Natural killer cell treated with Interleukin-12 subunit alpha and Interleukin-12 subunit beta and Interleukin-15 and Interleukin-18, amount 100 ng/mL, for 72 hours (primary cell): ENCODE data around the gene AGAP1. TPM values are rescaled to one million over a fixed set of nuclear protein-coding genes. Genes with fewer than 3 reads are reported as not detected.
A peak's percentile ranks its signal among the peaks of the same experiment; 100 is the strongest.

ENCODE experiments used
- ATAC-seq, 2 donors: fragments of 150-1000 bp; cut with Tn5 transposase in 1 of 2; sonication (Bioruptor Pico), chemical (Tn5 transposase) in 1 of 2; 2 replicates each; pipeline ENCODE4 v1.10.0; 2021
- DNase-seq: peaks from one replicate; pipeline ENCODE4 v3.0.0; 2022; ENCODE audit warnings: low spot score
- H3K27ac Mint-ChIP-seq, 2 donors: 1 replicate in 1 of 2; 2 replicates in 1 of 2; pipeline ENCODE4 v1.8.0; 2022; ENCODE audit warnings: mixed read lengths in 2 of 2, mild to moderate bottlenecking in 1 of 2, moderate library complexity in 1 of 2
- H3K27me3 Mint-ChIP-seq, 2 donors: 1 replicate in 1 of 2; 2 replicates in 1 of 2; pipeline ENCODE4 v1.8.0; 2022; ENCODE audit warnings: mixed read lengths in 2 of 2
- H3K36me3 Mint-ChIP-seq: one replicate; pipeline ENCODE4 v1.8.0; 2022; ENCODE audit warnings: mixed read lengths
- H3K4me1 Mint-ChIP-seq, 2 donors: 1 replicate in 1 of 2; 2 replicates in 1 of 2; pipeline ENCODE4 v1.8.0; 2022; ENCODE audit warnings: low read depth in 2 of 2, mixed read lengths in 2 of 2, mild to moderate bottlenecking in 1 of 2
- H3K4me3 Mint-ChIP-seq: one replicate; pipeline ENCODE4 v1.8.0; 2022; ENCODE audit warnings: mixed read lengths
- H3K9me3 Mint-ChIP-seq: 2 replicates; pipeline ENCODE4 v1.8.0; 2022; ENCODE audit warnings: mixed read lengths
- total RNA-seq, 2 donors: library from RNA; stranded (reverse); gene quantifications; one replicate each; pipeline ENCODE4 v1.2.3, GENCODE V29; 2022

AGAP1 gene
- total RNA-seq, 2 donors from 2014 or later = 5.2 to 7.4 TPM

- Mint-ChIP-seq H3K4me3 (no peak overlapping the region), H3K4me1 (peaks cover 0 to 5% of the 10 kb centered on the region in 2 donors), H3K9me3 (no peaks in the 10 kb centered on the region), H3K27me3 (no peaks in the 10 kb centered on the region), H3K36me3 (no peaks in the 10 kb centered on the region), H3K27ac (no peak overlapping the region)
- ATAC-seq (no peak), DNase-seq (no peak)
Observed at GRCh38 chr2:236075802-236076201, 582.0 kb downstream of the AGAP1 start.

GRCh38 chr2:236078297-236079255, 584.7 kb downstream of the AGAP1 start:
- Mint-ChIP-seq H3K36me3 (no peaks in the 10 kb centered on the region), H3K9me3 (no peaks in the 10 kb centered on the region)
- ATAC-seq = peak; percentile 11 to 22

GRCh38 chr2:236080412-236080811, 586.6 kb downstream of the AGAP1 start:
- peaks cover 0 to 3% of the 10 kb centered on the region in 2 donors for H3K4me1 Mint-ChIP-seq
- H3K27ac Mint-ChIP-seq = no peak overlapping the region
- no peaks in the 10 kb centered on the region for H3K27me3 Mint-ChIP-seq
- H3K36me3 Mint-ChIP-seq = no peaks in the 10 kb centered on the region
- H3K9me3 Mint-ChIP-seq = no peaks in the 10 kb centered on the region
- no peak for DNase-seq
- ATAC-seq = no peak
- no peak overlapping the region for H3K4me3 Mint-ChIP-seq

More at GRCh38 chr2:236078297-236079255, 584.7 kb downstream of the AGAP1 start:
- H3K27me3 Mint-ChIP-seq = no peaks in the 10 kb centered on the region
- DNase-seq = no peak
- peaks cover 0 to 3% of the 10 kb centered on the region in 2 donors for H3K4me1 Mint-ChIP-seq
- no peak overlapping the region for H3K27ac Mint-ChIP-seq
- H3K4me3 Mint-ChIP-seq = no peak overlapping the region

DNA sequence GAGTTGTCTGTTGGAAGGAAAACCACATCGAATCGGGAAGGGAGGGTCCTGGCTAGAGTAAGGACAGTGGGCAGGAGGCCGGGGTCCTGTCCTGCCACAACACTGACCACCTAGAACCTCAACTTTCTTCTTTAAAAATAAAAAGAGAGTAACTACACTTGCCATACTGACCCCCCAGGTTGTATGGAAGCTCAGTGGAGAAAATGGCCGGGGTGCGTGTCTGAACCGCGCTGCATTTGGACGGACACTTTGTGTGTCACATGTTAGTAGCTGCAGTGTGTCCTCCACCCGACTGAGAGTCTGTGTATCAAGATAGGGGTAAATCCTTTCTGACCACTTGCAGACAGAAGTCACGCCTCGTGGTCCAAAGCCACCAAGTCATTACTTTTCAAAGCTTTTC, 587.3 kb downstream of the AGAP1 start:
- no peak for DNase-seq
- Mint-ChIP-seq H3K36me3 (no peaks in the 10 kb centered on the region), H3K4me3 (no peak overlapping the region), H3K4me1 (peaks cover 0 to 6% of the 10 kb centered on the region in 2 donors), H3K9me3 (no peaks in the 10 kb centered on the region), H3K27me3 (no peaks in the 10 kb centered on the region), H3K27ac (no peak overlapping the region)
- ATAC-seq = no peak

DNA sequence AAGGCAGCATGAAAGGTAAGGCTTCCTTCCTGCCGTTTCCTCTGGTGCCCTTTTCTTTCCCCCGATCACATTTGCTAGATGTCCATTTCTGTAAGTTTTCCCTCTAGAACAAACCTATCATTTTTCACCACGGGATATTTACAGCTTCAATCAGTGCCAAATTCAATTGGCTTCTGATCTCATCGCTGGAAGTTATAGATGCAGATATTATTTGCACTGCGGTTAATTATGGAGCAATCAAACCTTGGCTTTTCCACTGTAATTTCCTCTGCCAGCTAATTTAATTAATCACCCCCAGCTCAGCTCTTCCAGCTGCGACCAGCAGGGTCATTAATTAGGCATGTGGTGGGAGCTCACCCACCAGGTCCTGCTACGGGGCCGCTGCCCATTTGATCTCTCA, 588.2 kb downstream of the AGAP1 start:
- ATAC-seq (no peak), DNase-seq (no peak)
- Mint-ChIP-seq H3K27me3 (no peaks in the 10 kb centered on the region), H3K4me3 (no peak overlapping the region), H3K4me1 (peaks cover 0 to 6% of the 10 kb centered on the region in 2 donors), H3K9me3 (no peaks in the 10 kb centered on the region), H3K36me3 (no peaks in the 10 kb centered on the region), H3K27ac (no peak overlapping the region)

- peaks cover 0 to 3% of the 10 kb centered on the region in 2 donors for H3K4me1 Mint-ChIP-seq
- no peaks in the 10 kb centered on the region for H3K27me3 Mint-ChIP-seq
- H3K9me3 Mint-ChIP-seq = no peaks in the 10 kb centered on the region
- ATAC-seq (no peak), DNase-seq (no peak)
- H3K36me3 Mint-ChIP-seq = no peaks in the 10 kb centered on the region
- H3K4me3 Mint-ChIP-seq = no peak overlapping the region
- H3K27ac Mint-ChIP-seq = no peak overlapping the region
Observed at GRCh38 chr2:236083934-236084333, 590.1 kb downstream of the AGAP1 start.

- Mint-ChIP-seq H3K4me1 (peaks cover 0 to 3% of the 10 kb centered on the region in 2 donors), H3K36me3 (no peaks in the 10 kb centered on the region), H3K4me3 (no peak overlapping the region), H3K27ac (no peak overlapping the region), H3K27me3 (no peaks in the 10 kb centered on the region), H3K9me3 (no peaks in the 10 kb centered on the region)
- DNase-seq (no peak), ATAC-seq (no peak)
Observed at GRCh38 chr2:236085211-236085610, 591.4 kb downstream of the AGAP1 start.

GRCh38 chr2:236085647-236086046, 591.8 kb downstream of the AGAP1 start:
- H3K4me3 Mint-ChIP-seq = no peak overlapping the region
- H3K9me3 Mint-ChIP-seq = no peaks in the 10 kb centered on the region
- H3K4me1 Mint-ChIP-seq = peaks cover 0 to 3% of the 10 kb centered on the region in 2 donors
- no peak overlapping the region for H3K27ac Mint-ChIP-seq
- H3K27me3 Mint-ChIP-seq = no peaks in the 10 kb centered on the region
- DNase-seq = no peak
- no peak for ATAC-seq
- no peaks in the 10 kb centered on the region for H3K36me3 Mint-ChIP-seq

DNA sequence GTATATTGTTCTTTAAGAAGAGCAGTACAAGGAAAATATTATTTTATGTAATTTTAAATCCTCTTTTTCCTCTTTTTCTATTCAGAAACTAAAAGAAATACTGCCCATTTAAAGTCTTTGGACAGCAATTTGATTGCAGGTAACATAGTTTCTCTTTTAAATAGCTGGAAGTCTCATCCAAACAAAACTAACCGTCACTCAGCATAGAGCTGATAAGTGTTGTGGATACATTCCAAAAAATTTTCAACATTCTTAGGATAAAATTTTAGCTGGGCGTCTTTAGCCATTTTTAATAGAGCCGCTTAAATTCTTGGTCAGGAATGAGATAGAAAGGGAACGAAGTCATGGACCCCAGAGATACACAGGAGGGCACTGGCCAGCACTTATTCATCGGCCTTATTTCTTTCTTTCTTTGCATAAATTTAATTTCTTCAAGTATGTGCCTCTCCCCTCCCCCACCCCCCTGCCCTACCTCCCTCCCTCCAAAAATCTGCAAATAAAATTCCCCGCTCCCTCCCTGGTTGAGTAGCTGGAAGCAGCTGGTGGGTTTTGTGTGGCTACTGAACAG, 592.6 kb downstream of the AGAP1 start:
- no peaks in the 10 kb centered on the region for H3K9me3 Mint-ChIP-seq
- H3K4me1 Mint-ChIP-seq = peaks cover 0 to 3% of the 10 kb centered on the region in 2 donors
- no peak overlapping the region for H3K27ac Mint-ChIP-seq
- no peak overlapping the region for H3K4me3 Mint-ChIP-seq
- DNase-seq (no peak), ATAC-seq (no peak)
- no peaks in the 10 kb centered on the region for H3K36me3 Mint-ChIP-seq
- H3K27me3 Mint-ChIP-seq = no peaks in the 10 kb centered on the region

DNA sequence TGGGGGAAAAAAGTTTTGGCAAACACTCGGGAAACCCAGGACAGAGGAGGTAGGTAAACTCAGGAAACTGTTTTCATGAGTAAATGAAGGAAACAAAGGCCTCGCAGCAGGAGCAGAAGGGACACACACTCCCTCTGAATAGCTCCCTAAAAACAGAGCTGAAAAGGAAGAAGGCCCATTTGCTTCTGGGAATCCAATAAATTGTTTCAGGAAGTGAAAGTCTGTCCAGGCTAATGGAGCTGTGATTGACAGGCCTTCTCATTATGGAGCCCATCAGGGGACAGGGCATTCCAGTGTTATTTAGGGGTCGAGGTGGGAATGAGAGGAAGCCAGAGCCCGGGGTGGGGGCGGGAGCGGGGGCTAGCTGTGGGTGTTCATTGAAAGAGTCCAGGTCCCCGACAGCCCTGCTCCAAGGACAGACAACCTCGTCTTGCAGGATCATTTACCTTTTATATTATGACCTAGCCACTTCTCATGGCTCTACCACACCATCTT, 593.2 kb downstream of the AGAP1 start:
- H3K9me3 Mint-ChIP-seq = no peaks in the 10 kb centered on the region
- H3K27me3 Mint-ChIP-seq = no peaks in the 10 kb centered on the region
- H3K4me3 Mint-ChIP-seq = no peak overlapping the region
- DNase-seq (no peak), ATAC-seq (no peak)
- H3K27ac Mint-ChIP-seq = no peak overlapping the region
- H3K36me3 Mint-ChIP-seq = no peaks in the 10 kb centered on the region
- H3K4me1 Mint-ChIP-seq = peaks cover 0 to 3% of the 10 kb centered on the region in 2 donors

- Mint-ChIP-seq H3K36me3 (no peaks in the 10 kb centered on the region), H3K27ac (no peak overlapping the region), H3K4me3 (no peak overlapping the region), H3K27me3 (no peaks in the 10 kb centered on the region), H3K9me3 (no peaks in the 10 kb centered on the region), H3K4me1 (peaks cover 0 to 3% of the 10 kb centered on the region in 2 donors)
- DNase-seq = no peak
- no peak for ATAC-seq
Observed at GRCh38 chr2:236088368-236089057, 594.7 kb downstream of the AGAP1 start.

GRCh38 chr2:236089271-236090026, 595.6 kb downstream of the AGAP1 start:
- H3K27me3 Mint-ChIP-seq = no peaks in the 10 kb centered on the region
- H3K4me1 Mint-ChIP-seq = peaks cover 0 to 3% of the 10 kb centered on the region in 2 donors
- H3K9me3 Mint-ChIP-seq = no peaks in the 10 kb centered on the region
- H3K36me3 Mint-ChIP-seq = no peaks in the 10 kb centered on the region
- no peak overlapping the region for H3K4me3 Mint-ChIP-seq
- ATAC-seq (no peak), DNase-seq (no peak)
- no peak overlapping the region for H3K27ac Mint-ChIP-seq

GRCh38 chr2:236090027-236090382, 596.2 kb downstream of the AGAP1 start:
- H3K36me3 Mint-ChIP-seq = no peaks in the 10 kb centered on the region
- H3K9me3 Mint-ChIP-seq = no peaks in the 10 kb centered on the region
- H3K4me1 Mint-ChIP-seq = peaks cover 0 to 3% of the 10 kb centered on the region in 2 donors
- H3K27me3 Mint-ChIP-seq = no peaks in the 10 kb centered on the region
- H3K27ac Mint-ChIP-seq = no peak overlapping the region
- no peak overlapping the region for H3K4me3 Mint-ChIP-seq
- no peak for ATAC-seq
- DNase-seq = no peak
